SKM-1 treated with dmso at 0.1 percent for 144 hours (cell line): ENCODE results near the gene ACAN.

Source experiments
- DNase-seq: peaks from one replicate; lab custom pipeline; 2025; ENCODE audit not compliant: unreplicated experiment; lab: John Stamatoyannopoulos, UW

Gene ACAN

DNA sequence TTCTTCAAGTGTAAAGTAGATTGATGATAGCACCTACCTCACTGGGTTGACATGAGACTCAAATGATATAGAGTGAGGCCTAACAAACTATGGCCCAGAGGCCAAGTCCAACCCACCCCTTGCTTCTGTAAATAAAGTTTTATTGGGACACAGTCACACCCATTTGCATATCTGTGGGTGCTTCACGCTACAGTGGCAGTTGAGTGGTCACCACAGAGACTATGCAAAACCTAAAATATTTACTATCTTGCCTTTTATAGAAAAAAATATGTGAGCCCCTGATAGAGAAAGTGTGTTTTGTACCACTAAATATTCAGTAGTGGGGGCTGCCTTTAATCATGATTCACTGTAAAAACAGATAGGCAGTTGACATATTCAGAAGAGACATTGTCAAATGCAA is 38.0 kb downstream of the ACAN start:
- DNase-seq, result no peak

DNA sequence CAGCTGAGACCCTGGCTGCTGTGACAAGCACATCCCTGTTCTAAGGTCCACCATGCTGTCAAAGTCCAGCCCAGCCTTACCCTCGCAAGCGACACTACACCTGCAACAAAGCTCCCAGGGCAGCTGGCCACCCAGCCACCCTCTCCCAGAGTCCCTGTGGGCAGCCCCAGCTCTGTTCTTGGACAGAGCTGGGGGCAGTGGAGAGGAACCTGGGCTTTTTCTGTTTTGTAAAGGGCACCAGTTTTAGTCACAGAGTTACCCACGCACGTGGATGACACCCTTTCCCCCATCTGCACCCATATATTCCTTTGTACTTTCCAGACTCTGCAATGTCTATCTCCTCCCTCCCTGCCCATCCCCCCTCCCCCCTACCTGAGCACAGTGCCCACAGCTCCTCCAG is 38.9 kb downstream of the ACAN start:
- DNase-seq, result no peak

DNA sequence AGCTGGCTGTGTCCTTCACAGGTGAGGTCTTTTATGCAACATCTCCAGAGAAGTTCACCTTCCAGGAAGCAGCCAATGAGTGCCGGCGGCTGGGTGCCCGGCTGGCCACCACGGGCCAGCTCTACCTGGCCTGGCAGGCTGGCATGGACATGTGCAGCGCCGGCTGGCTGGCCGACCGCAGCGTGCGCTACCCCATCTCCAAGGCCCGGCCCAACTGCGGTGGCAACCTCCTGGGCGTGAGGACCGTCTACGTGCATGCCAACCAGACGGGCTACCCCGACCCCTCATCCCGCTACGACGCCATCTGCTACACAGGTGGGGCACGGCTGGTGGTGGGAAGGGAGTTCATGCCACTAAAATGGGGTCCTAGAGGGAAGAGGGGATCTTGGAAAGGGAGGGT is 40.1 kb downstream of the ACAN start:
- DNase-seq, result no peak

DNA sequence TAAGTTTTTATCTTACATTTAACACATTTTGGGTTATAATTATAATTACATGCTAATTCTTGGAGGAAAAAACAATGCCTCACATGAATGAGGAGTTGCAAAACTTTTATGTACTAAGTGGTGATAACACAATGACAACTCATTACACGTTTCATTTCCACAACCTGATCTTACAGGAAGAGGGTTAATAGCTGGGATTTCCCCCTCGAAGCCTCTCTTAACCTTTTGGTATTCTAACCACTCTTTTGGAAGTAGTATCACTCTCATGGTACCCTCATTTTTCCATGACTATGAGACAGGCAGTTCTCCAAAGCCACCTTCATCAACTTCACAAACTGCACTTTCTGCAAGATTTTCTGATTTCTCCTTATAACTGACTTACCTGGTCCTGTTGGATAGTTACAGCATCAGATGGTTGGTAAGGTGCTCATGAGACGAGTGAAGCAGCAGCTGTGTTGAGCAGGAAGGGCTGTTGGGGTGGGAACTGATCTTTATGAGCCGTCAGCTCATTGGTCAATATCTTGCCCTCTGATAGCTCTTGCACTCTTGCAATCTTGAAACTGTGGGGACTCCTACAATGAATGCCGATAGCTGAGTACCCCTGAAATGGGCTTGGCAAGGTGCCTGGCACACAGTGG is 41.6 kb downstream of the ACAN start:
- DNase-seq, result no peak

DNA sequence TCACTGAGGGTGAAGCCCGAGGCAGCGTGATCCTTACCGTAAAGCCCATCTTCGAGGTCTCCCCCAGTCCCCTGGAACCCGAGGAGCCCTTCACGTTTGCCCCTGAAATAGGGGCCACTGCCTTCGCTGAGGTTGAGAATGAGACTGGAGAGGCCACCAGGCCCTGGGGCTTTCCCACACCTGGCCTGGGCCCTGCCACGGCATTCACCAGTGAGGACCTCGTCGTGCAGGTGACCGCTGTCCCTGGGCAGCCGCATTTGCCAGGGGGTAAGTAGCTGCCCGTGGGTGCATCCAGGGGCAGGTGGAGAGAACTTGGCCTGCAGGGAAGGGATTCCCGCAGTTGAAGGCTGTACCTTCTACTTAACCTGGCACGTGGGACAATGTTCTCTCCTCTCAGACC is 42.4 kb downstream of the ACAN start:
- DNase-seq, result no peak

DNA sequence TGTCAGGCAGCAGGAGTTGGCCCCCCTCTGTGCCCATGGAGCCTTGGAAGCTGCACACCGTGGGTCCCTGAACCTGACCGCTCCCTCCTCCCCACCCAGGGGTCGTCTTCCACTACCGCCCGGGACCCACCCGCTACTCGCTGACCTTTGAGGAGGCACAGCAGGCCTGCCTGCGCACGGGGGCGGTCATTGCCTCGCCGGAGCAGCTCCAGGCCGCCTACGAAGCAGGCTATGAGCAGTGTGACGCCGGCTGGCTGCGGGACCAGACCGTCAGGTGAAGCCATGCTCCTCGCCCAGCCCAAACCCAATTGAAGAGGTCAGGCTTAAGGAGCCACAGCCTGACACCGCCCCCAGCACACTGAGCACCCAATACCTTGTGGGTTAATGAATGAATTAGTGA is 43.9 kb downstream of the ACAN start:
- DNase-seq, result no peak

DNA sequence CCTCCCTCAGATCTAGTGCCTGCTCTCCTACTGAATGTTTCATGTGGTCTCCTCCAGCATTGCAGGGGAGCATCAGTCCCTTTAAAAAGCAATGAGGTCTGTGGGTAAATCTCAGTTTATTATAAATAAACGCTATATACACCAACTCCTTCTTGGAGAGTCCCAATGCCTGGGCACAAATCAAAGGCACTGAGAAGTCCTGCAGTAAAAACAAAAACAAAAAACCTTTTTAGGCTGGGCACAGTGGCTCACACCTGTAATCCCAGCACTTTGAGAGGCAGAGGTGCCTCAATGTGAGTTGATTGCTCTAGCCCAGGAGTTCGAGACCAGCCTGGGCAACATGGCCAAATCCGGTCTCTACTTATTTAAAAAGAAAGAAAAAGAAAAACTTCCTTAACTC is 45.0 kb downstream of the ACAN start:
- no peak for DNase-seq

DNA sequence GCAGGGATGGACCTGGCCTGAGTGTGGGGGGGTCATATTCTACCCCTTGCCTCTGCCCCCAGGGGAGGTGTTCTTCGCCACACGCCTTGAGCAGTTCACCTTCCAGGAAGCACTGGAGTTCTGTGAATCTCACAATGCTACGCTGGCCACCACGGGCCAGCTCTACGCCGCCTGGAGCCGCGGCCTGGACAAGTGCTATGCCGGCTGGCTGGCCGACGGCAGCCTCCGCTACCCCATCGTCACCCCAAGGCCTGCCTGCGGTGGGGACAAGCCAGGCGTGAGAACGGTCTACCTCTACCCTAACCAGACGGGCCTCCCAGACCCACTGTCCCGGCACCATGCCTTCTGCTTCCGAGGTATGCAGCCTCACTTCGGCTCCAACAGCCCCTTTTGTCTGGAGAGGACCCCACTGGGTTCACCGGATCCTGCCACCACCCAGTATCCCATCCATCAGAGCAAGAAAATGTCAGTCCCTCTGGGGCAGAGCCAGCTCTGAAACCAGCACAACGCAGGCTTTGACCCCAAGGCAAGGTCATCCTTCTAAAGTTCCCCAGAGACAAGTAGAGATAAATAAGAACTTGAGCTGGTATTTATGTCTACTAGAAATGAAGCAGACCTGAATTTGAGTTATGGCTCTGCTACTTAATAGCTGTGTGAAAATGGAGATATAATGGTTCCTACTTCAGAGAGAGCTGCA is 46.3 kb downstream of the ACAN start:
- DNase-seq, result no peak

DNA sequence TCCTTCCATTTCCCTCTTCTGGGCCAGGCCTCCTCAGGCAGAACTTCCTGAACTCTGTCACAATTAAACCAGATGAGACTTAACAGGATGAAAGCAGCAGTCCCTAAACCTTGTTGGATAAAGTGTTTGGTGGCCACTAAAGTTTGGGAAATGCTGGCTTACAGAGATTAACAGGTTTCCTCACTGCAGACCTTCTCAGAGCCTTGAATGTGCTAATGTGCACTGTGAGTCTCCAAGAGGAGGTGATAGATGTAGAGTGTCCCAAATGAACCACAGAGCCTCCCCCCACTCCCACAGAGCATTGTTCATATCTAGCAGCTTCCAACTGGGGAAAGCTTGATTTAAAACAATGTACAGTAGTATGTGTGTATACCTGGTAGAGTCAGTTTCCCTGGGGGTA is 49.2 kb downstream of the ACAN start:
- DNase-seq, result no peak

DNA sequence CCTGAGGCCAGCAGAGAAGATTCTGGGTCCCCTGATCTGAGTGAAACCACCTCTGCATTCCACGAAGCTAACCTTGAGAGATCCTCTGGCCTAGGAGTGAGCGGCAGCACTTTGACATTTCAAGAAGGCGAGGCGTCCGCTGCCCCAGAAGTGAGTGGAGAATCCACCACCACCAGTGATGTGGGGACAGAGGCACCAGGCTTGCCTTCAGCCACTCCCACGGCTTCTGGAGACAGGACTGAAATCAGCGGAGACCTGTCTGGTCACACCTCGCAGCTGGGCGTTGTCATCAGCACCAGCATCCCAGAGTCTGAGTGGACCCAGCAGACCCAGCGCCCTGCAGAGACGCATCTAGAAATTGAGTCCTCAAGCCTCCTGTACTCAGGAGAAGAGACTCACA is 55.7 kb downstream of the ACAN start:
- DNase-seq, result no peak

DNA sequence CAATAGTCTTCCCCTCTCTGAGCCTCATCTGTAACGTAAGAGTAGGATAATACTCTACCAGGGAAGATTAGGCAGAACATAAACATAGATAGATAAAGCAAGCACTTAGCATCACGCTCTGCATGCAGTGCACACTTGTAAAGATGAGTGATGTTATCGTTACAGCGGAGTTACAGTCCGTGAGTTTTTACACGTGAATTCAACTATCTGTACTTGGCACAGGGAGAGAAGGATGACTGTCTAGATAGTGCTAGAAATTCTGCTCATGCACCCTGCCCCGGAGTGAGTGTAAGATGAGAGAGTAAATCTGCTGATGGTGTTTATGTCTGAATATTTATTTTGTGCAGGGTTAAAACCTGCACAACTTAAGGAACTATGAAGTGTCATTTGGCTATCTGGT is 56.3 kb downstream of the ACAN start:
- no peak for DNase-seq

DNA sequence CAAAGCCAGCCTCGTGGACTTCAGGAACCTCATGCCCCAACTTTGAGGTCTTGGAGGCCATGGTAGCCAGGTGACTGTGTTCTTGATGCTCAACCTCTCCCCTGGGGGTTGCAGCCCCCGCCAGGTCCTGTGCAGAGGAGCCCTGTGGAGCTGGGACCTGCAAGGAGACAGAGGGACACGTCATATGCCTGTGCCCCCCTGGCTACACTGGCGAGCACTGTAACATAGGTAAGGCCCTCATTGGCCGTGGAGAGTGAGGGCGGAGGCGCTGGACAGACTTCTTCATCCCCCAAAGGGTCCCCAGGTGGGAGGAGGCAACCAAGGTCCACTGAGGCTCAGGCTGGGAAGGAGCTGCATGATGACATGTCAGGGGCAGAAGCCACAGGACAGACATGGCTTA is 57.0 kb downstream of the ACAN start:
- no peak for DNase-seq

DNA sequence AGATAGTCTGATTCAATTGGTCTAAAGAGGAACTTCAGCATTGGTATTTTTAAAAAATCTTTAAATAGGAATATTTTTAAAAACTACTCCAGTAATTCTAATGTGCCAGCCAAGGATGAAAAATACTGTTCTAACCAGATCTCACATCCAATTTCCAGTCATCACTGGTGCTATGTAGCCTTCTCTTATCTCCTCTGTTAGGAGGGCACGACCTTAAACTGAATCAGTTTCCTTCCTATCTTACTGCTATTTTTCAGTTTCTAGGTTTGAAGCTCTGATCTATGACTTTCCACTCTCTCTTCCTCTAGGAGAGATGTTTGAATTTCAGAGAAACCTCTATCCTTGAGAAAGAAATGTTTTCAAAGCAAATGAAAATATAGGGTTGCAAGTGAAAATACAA is 60.2 kb downstream of the ACAN start:
- DNase-seq, result no peak

DNA sequence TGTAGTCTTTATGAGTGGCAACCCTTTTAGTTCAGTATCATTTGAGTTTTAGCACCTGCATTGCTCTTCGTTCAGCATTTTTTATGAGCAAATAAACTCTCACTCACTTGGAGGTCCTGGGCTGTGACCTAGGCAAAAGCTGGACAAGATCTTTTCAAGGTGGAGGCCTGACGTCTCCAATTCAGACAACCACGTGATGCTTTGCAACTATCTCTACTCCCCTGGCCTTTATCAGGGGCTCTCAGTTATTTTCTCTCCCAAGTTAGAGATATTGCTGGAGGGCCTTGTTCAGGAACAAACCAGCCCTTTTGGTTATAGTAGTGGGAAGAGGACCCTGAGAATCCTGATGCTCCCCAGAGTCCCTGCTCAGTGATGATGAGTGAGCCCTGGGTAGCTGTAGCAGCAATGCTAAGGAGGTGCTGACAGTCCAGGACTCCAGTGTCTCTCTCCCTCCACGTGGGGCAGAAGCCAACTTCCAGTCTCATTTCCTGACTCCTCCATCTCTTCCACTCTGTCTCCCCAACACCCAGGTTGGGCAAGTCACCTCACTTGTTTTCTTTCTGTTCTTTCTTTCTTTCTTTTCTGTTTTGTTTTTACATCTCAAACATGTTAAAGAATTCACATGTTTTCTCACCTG is 61.7 kb downstream of the ACAN start:
- DNase-seq, result no peak

DNA sequence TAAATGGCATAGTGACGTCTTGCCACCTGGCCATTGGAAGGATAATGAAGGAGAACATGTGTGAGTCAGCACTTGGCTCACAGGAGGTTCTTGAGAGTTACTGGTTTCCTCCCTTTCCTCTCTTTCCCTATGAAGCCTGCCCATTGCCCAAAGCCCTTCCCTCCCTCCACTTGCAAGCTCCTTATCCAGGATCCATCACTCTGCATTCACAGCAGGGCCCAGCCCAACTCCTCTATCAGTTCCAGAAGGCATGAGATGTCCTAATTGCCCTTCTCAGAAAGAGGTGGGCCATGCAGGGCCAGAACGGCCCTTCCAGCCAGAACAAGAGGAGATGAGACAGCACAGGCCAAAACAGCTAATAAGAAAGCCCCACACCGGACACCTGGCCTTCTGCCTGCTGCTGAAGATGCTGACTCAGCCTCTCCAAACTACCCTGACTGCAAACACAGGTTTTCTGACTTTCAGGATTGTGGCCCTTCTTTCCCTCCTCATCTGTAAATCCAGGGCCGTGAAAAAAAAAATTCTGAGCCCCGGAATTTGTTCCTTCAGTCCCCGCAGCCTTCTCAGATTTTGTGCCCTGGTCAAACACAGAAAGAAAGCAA is 62.4 kb downstream of the ACAN start:
- no peak for DNase-seq

DNA sequence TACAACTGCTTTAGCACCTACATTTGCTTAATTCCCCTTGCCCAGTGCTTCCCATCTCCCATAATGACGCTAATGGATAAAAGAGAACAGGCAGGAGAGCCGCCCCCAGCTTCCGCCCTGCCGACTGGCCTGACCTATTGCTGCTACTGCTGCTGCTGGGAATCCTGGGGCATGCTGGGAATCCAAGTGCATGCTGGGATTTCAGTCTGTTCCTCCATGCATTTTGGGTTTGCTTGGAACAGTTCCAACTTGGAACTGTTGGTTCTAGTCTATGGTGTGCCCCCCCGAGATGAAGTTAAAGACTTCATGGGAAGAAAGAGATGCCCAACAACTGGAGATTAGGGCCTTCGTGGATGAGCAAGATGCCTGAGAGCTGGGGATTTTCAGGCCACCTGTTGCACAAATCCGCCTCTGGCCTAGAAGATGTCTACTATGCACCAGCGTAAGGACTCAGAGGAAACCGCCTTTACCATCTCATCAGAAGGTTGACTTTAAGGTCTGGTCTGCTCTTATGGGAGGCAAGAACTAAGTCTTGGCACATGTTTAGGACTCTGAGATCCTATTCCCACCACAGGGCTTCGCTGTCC is 63.2 kb downstream of the ACAN start:
- no peak for DNase-seq

DNA sequence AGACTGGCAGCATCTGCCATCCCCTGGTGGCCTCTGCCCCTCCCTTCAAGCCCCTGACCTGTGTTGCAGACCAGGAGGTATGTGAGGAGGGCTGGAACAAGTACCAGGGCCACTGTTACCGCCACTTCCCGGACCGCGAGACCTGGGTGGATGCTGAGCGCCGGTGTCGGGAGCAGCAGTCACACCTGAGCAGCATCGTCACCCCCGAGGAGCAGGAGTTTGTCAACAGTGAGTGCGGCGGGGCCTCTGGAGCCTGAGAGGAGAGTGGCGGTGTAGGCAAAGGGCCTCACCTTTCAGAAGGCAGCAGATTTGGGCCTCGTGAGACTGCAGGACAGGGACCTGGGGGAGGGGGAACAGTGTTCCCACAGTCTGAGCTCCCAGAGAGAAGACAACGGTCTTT is 68.1 kb downstream of the ACAN start:
- no peak for DNase-seq

DNA sequence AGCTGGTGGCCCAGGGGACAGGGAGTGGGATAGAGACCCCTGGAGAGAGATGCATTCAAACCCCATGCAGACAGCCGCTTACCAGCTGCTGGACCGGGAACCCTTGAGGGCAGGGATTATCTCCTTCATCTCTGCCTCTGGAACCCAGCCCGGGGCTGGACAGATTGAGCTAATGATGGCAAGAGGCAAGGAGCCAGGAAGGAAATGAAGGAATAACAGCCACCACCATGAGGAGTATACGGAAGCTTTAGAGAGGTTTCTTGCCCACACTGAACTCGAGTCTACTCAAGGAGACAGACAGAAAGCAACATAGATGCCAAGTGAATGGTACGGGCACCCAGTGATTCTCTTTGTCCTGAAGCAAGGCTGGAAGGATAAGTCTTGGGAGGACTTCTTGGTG is 68.9 kb downstream of the ACAN start:
- no peak for DNase-seq

DNA sequence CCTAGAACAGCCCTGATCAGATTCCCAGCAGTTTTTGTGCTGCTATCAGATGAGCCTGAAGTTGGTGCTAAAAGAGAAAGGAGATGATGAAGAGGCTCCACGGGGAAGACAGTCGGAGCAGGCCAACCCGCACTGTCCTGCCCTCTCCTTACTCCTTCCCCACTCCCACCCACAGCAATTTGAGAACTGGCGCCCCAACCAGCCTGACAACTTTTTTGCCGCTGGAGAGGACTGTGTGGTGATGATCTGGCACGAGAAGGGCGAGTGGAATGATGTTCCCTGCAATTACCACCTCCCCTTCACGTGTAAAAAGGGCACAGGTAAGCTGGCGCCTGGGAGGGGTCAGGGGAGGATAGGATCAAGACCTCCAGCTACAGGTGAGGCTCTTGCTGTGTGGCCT is 69.5 kb downstream of the ACAN start:
- no peak for DNase-seq

DNA sequence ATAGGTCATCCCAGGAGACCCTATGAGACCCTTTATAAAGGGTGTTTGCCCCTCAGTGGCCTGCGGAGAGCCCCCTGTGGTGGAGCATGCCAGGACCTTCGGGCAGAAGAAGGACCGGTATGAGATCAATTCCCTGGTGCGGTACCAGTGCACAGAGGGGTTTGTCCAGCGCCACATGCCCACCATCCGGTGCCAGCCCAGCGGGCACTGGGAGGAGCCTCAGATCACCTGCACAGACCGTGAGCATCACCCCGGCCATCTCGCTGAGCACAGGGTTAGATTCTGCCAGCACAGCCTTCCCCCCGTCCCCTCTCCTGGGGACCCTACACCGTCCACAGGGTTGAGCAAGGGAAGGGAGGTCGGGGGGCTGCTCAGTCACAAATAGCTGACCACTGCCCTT is 70.5 kb downstream of the ACAN start:
- no peak for DNase-seq

DNA sequence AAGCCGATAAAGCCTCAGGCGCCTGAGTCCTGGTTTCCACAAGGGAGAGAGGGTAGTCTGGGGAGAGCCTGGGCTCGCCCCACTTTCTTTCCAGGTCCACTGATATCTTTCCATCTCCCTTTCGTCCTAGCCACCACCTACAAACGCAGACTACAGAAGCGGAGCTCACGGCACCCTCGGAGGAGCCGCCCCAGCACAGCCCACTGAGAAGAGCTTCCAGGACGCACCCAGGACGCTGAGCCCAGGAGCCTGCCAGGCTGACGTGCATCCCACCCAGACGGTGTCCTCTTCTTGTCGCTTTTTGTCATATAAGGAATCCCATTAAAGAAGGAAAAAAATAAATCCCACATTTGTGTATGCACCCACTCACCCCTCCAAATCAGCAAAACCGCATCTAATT is 71.0 kb downstream of the ACAN start:
- no peak for DNase-seq

DNA sequence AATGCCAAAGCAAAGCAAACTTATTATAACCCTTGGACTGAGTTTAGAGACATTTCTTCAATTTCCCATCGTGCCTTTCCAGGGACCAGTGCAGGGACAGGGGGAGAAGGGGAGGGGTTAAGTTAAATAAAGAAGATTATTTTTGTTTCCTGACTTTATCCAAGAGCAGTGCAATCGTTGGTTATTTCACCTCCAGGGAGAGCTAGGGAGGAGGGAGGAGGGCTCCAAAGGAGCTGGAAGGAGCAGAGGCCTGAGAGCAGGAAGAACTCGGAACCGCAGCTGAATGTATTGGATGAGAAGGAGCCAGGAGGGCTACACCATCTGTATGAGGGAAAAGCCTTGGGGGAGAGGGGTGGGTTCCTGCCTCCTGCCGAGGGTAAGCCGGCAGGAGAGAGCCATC is 71.4 kb downstream of the ACAN start:
- no peak for DNase-seq
